Measurements from ENCODE around the gene EFNA1. TPM values are rescaled to one million over a fixed set of nuclear protein-coding genes. Genes with fewer than 3 reads are reported as not detected.

The EFNA1 gene
- total and polyA plus RNA-seq, 2 of the 13 experiments (the other 11 are each of a cell fraction or from before 2014, with no cell fraction given), result 81.8 to 874 TPM

GRCh38 chr1:155133799-155134281, 6.2 kb downstream of the EFNA1 start (continued):
- TF ChIP-seq ARID5B (CRISPR knock-in tag; IDR thresholded peaks at IDR 0.05), result peak; percentile 19
- TF ChIP-seq PTBP1 (IDR thresholded peaks at IDR 0.05; ENCODE audit: low read depth, low read length, poor library complexity, severe bottlenecking), result no peak
- no peak for TF ChIP-seq ZNF224 (CRISPR knock-in tag; IDR thresholded peaks at IDR 0.05)
- TF ChIP-seq TEAD3 (CRISPR knock-in tag; optimal IDR thresholded peaks at IDR 0.05; ENCODE audit: borderline replicate concordance), result peak; percentile 25
- peak; percentile 50; the same call in 1 of the 2 replicates for TF ChIP-seq ARID4A (CRISPR knock-in tag; IDR thresholded peaks at IDR 0.05; ENCODE audit: borderline replicate concordance)
- peak; percentile 31; the same call in 1 of the 2 replicates for TF ChIP-seq HOXA3 (CRISPR knock-in tag; IDR thresholded peaks at IDR 0.05)
- TF ChIP-seq, protein P1, sequence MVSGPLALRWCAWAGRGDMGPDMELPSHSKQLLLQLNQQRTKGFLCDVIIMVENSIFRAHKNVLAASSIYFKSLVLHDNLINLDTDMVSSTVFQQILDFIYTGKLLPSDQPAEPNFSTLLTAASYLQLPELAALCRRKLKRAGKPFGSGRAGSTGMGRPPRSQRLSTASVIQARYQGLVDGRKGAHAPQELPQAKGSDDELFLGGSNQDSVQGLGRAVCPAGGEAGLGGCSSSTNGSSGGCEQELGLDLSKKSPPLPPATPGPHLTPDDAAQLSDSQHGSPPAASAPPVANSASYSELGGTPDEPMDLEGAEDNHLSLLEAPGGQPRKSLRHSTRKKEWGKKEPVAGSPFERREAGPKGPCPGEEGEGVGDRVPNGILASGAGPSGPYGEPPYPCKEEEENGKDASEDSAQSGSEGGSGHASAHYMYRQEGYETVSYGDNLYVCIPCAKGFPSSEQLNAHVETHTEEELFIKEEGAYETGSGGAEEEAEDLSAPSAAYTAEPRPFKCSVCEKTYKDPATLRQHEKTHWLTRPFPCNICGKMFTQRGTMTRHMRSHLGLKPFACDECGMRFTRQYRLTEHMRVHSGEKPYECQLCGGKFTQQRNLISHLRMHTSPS (CRISPR knock-in tag; IDR thresholded peaks at IDR 0.05; ENCODE audit: low read depth), result peak; percentile 69
- peak; percentile 87 for TF ChIP-seq RARA (CRISPR knock-in tag; IDR thresholded peaks at IDR 0.05)
- TF ChIP-seq RBM39 (IDR thresholded peaks at IDR 0.05; ENCODE audit: low read depth, low read length, poor library complexity, severe bottlenecking), result peak; percentile 85
- TF ChIP-seq ZNF605 (CRISPR knock-in tag; IDR thresholded peaks at IDR 0.05), result peak; percentile 82
- TF ChIP-seq UBTF (CRISPR knock-in tag; IDR thresholded peaks at IDR 0.05), result peak; percentile 32
- TF ChIP-seq NR2F1 (CRISPR knock-in tag; IDR thresholded peaks at IDR 0.05), result peak; percentile 82 to 86

Measured in HepG2 (cell line).